Astrocyte (in vitro differentiated cells and primary cell): Measurements from ENCODE around the gene ADAMTS20.

Experiments used
- CTCF ChIP-seq: IDR thresholded peaks from 2 replicates; pipeline ENCODE4 v1.5.1; 2011; ENCODE audit warnings: low read depth, mild to moderate bottlenecking, inconsistent platforms, low read length, moderate library complexity; ENCODE audit not compliant: insufficient read depth
- EZH2 ChIP-seq: IDR thresholded peaks from 2 replicates; pipeline ENCODE4 v1.6.1; 2012; ENCODE audit warnings: mild to moderate bottlenecking, low read length, inconsistent platforms; ENCODE audit not compliant: insufficient read depth

DNA sequence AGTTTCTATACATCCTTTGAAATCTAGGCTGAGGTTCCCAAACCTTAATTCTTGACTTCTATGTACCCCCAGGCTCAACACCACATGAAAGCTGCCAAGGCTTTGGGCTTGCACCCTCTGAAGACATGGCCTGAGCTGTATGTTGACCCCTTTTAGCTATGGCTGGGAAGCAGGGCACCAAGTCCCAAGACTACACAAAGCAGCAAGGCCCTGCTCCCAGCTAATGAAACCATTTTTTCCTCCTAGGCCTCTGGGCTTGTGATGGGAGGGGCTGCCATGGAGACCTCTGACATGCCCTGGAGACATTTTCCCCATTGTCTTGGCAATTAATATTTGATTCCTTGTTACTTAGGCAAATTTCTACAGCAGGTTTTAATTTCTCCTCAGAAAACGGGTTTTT is 207.0 kb downstream of the ADAMTS20 start:
- TF ChIP-seq CTCF (no peak), EZH2 (no peak)
